Vagina (tissue), 2 donors: Measurements from ENCODE around the gene ADGRA1. TPM values are rescaled to one million over a fixed set of nuclear protein-coding genes. Genes with fewer than 3 reads are reported as not detected.

Experiments
- DNase-seq, 2 donors: peaks; one replicate each; pipeline ENCODE4 v3.0.0-alpha.2; 2017; ENCODE audit errors: extremely low spot score in 2 of 2
- H3K27ac ChIP-seq: fragments of 200-600 bp; sonication (generic); one replicate; pipeline ENCODE4 v1.5.1; 2019
- H3K27me3 ChIP-seq: fragments of 200-600 bp; sonication (generic); one replicate; pipeline ENCODE4 v1.5.1; 2019
- H3K36me3 ChIP-seq, 2 donors: fragments of 200-600 bp; sonication (generic); one replicate each; pipeline ENCODE4 v1.5.1; 2017 to 2019
- H3K4me1 ChIP-seq: fragments of 200-600 bp; sonication (generic); one replicate; pipeline ENCODE4 v1.5.1; 2019
- H3K4me3 ChIP-seq, 2 donors: fragments of 200-600 bp; sonication (generic); 1 replicate in 1 of 2; 2 replicates in 1 of 2; pipeline ENCODE4 v1.5.1; 2016 to 2019
- H3K9me3 ChIP-seq: fragments of 200-600 bp; sonication (generic); one replicate; pipeline ENCODE4 v1.5.1; 2019
- POLR2A ChIP-seq, 2 donors: fragments of 450-650 bp; IDR thresholded peaks; one replicate each; pipeline ENCODE4 v1.6.1; 2017; ENCODE audit warnings: antibody characterized with exemption in 2 of 2, mild to moderate bottlenecking in 2 of 2, moderate library complexity in 2 of 2
- POLR2AphosphoS5 ChIP-seq, 2 donors: sonication (generic); formaldehyde crosslinking; IDR thresholded peaks; one replicate each; pipeline ENCODE4 v1.9.0; 2017; ENCODE audit warnings: antibody characterized with exemption in 2 of 2, mild to moderate bottlenecking in 2 of 2, low read depth in 1 of 2; ENCODE audit not compliant: insufficient read depth in 1 of 2
- intact Hi-C: fragments of 100-400 bp; cut with DNase I; formaldehyde crosslinking; loops from one replicate; pipeline ENCODE4 v1.15.1; 2023
- total RNA-seq: library from RNA; depleted of rRNA; stranded (reverse); fragments of >200 nt; gene quantifications from one replicate; pipeline ENCODE4 v1.2.3, GENCODE V29; 2016
- TF ChIP-seq, protein P1 (sequence below), 3 experiments: fragments of 450-650 bp in 2 of 3; fragments of 200-600 bp in 1 of 3; sonication (generic) in 1 of 3; IDR thresholded peaks; one replicate each; pipeline ENCODE4 v1.5.1; 2017 to 2019; ENCODE audit warnings: antibody characterized with exemption in 3 of 3, mild to moderate bottlenecking in 2 of 3, moderate library complexity in 2 of 3

The ADGRA1 gene
- total RNA-seq, 1 donor from 2014 or later: 0.49 TPM

GRCh38 chr10:133117036-133117687 lies 29.4 kb downstream of the ADGRA1 start:
- no peak for DNase-seq
- Histone ChIP-seq H3K4me1 (no peaks in the 10 kb centered on the region), H3K36me3 (no peaks in the 10 kb centered on the region), H3K27me3 (no peaks in the 10 kb centered on the region), H3K27ac (no peak overlapping the region), H3K9me3 (no peaks in the 10 kb centered on the region), H3K4me3 (no peak overlapping the region)
- intact Hi-C loops: no loop called here
- no peak for TF ChIP-seq POLR2AphosphoS5 (IDR thresholded peaks at IDR 0.05; ENCODE audit: insufficient read depth in 1 of 2, low read depth in 1 of 2)
- TF ChIP-seq POLR2A (IDR thresholded peaks at IDR 0.05): no peak
- TF ChIP-seq, protein P1, sequence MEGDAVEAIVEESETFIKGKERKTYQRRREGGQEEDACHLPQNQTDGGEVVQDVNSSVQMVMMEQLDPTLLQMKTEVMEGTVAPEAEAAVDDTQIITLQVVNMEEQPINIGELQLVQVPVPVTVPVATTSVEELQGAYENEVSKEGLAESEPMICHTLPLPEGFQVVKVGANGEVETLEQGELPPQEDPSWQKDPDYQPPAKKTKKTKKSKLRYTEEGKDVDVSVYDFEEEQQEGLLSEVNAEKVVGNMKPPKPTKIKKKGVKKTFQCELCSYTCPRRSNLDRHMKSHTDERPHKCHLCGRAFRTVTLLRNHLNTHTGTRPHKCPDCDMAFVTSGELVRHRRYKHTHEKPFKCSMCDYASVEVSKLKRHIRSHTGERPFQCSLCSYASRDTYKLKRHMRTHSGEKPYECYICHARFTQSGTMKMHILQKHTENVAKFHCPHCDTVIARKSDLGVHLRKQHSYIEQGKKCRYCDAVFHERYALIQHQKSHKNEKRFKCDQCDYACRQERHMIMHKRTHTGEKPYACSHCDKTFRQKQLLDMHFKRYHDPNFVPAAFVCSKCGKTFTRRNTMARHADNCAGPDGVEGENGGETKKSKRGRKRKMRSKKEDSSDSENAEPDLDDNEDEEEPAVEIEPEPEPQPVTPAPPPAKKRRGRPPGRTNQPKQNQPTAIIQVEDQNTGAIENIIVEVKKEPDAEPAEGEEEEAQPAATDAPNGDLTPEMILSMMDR (IDR thresholded peaks at IDR 0.05): no peak

GRCh38 chr10:133117688-133118071 lies 30.0 kb downstream of the ADGRA1 start:
- H3K4me3 ChIP-seq: no peak overlapping the region

DNA sequence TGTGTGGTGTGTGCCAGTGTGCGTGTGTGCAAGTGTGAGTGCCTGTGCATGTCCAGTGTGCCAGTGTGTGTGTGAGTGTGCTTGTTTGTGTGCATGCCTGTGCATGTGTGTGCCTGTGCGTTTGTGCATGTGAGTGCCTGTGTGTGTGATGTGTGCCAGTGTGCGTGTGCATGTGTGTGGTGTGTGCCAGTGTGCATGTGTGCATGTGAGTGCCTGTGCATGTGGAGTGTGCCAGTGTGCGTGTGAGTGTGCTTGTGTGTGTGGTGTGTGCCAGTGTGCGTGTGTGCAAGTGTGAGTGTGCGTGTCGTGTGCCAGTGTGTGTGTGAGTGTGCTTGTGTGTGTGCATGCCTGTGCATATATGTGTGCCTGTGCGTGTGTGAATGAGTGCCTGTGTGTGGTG lies 33.8 kb downstream of the ADGRA1 start:
- no peak overlapping the region for H3K4me3 ChIP-seq
- no peaks in the 10 kb centered on the region for H3K36me3 ChIP-seq
- H3K27me3 ChIP-seq: no peaks in the 10 kb centered on the region
- no peak for DNase-seq
- intact Hi-C loops: no loop called here
- H3K9me3 ChIP-seq: no peaks in the 10 kb centered on the region
- no peak overlapping the region for H3K27ac ChIP-seq
- TF ChIP-seq POLR2AphosphoS5 (IDR thresholded peaks at IDR 0.05; ENCODE audit: insufficient read depth in 1 of 2, low read depth in 1 of 2) (no peak), POLR2A (IDR thresholded peaks at IDR 0.05) (no peak)
- TF ChIP-seq, protein P1 (IDR thresholded peaks at IDR 0.05): no peak
- H3K4me1 ChIP-seq: no peaks in the 10 kb centered on the region

More at GRCh38 chr10:133117688-133118071, 30.0 kb downstream of the ADGRA1 start:
- Histone ChIP-seq H3K27ac (no peak overlapping the region), H3K27me3 (no peaks in the 10 kb centered on the region), H3K4me1 (no peaks in the 10 kb centered on the region), H3K9me3 (no peaks in the 10 kb centered on the region), H3K36me3 (no peaks in the 10 kb centered on the region)
- no peak for DNase-seq
- TF ChIP-seq, protein P1 (IDR thresholded peaks at IDR 0.05): no peak
- TF ChIP-seq POLR2AphosphoS5 (IDR thresholded peaks at IDR 0.05; ENCODE audit: insufficient read depth in 1 of 2, low read depth in 1 of 2): no peak
- TF ChIP-seq POLR2A (IDR thresholded peaks at IDR 0.05): no peak
- intact Hi-C loops: no loop called here

- TF ChIP-seq POLR2A (IDR thresholded peaks at IDR 0.05) (no peak), POLR2AphosphoS5 (IDR thresholded peaks at IDR 0.05; ENCODE audit: insufficient read depth in 1 of 2, low read depth in 1 of 2) (no peak)
- TF ChIP-seq, protein P1 (IDR thresholded peaks at IDR 0.05): no peak
- Histone ChIP-seq H3K36me3 (no peaks in the 10 kb centered on the region), H3K27me3 (no peaks in the 10 kb centered on the region), H3K4me3 (no peak overlapping the region), H3K4me1 (no peaks in the 10 kb centered on the region), H3K27ac (no peak overlapping the region), H3K9me3 (no peaks in the 10 kb centered on the region)
- no peak for DNase-seq
- intact Hi-C loops: no loop called here
Observed at GRCh38 chr10:133122171-133122935, 34.6 kb downstream of the ADGRA1 start.
